RCC 7860 (cell line): ENCODE data around the gene RNF180.
"Not testable (repeated sequence)": the region's sequence is repeated elsewhere in the genome, so short reads cannot be mapped to it uniquely, and the experiment has no call there.

Experiments
- DNase-seq: peaks from one replicate; pipeline ENCODE4 v3.0.0-alpha.2; 2015; ENCODE audit warnings: low spot score
- FAIRE-seq: peaks from 2 replicates; lab custom pipeline; 2012; peaks lifted over from hg19 to GRCh38; lab: Jason Lieb, UNC

Gene RNF180

GRCh38 chr5:64347309-64347708, 181.7 kb downstream of the RNF180 start:
- DNase-seq, result no peak
- no peak for FAIRE-seq

GRCh38 chr5:64364426-64364825, 198.8 kb downstream of the RNF180 start:
- no peak for DNase-seq
- FAIRE-seq, result no peak

GRCh38 chr5:64384765-64385164, 219.1 kb downstream of the RNF180 start:
- FAIRE-seq (no peak), DNase-seq (no peak)

- FAIRE-seq, result no peak
These were observed 231.9 kb downstream of the RNF180 start for GRCh38 chr5:64397552-64397951.

GRCh38 chr5:64398735-64399134, 233.1 kb downstream of the RNF180 start:
- DNase-seq, FAIRE-seq: not testable (repeated sequence)

More at GRCh38 chr5:64397552-64397951, 231.9 kb downstream of the RNF180 start:
- DNase-seq, result no peak

GRCh38 chr5:64407103-64407825, 241.6 kb downstream of the RNF180 start:
- not testable (repeated sequence) for FAIRE-seq, DNase-seq

- DNase-seq (no peak), FAIRE-seq (no peak)
These were observed 251.7 kb downstream of the RNF180 start for GRCh38 chr5:64417390-64417789.

GRCh38 chr5:64418013-64418412, 252.4 kb downstream of the RNF180 start:
- FAIRE-seq, result no peak
- DNase-seq, result no peak
